ENCODE data around the gene BSCL2.
"Not testable (repeated sequence)": the region's sequence is repeated elsewhere in the genome, so short reads cannot be mapped to it uniquely, and the experiment has no call there.

BSCL2 gene

DNA sequence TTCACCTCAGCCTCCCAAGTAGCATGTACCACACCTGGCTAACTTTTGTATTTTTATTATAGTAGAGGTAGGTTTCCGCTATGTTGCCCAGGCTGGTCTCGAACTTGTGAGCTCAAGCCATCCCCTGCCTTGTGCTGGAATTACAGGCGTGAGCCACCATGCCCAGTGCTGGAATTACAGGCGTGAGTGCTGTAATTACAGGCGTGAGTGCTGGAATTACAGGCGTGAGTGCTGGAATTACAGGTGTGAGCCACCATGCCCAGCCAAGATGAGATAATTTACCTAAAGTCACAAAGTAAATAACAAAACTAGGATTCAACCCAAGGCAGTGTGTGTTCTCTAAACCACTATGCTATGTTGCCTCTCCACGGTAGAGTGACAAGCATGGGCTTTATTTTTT, 24.7 kb downstream of the BSCL2 start:
- DNase-seq: no peak

DNA sequence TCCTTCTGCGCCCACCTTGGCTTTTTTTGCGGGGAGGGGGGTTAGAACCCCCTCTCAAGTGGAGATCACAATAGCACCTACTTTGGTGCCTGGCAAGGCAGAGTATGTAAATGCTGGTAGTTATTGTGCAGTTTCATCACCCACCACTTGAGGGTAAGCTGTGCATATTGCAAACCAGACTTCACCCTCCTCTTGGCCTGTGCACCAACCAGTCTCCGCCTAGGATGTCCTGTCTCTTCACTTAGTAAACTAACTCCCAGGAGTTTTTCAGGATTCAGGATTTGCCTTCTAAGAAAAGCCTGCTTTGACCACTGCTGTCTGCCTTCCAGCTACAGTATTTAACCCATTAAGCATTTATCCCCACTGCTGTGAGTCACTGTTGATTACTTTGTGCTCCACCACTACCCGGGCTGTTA, 26.4 kb downstream of the BSCL2 start:
- peak; percentile 41 for DNase-seq

DNA sequence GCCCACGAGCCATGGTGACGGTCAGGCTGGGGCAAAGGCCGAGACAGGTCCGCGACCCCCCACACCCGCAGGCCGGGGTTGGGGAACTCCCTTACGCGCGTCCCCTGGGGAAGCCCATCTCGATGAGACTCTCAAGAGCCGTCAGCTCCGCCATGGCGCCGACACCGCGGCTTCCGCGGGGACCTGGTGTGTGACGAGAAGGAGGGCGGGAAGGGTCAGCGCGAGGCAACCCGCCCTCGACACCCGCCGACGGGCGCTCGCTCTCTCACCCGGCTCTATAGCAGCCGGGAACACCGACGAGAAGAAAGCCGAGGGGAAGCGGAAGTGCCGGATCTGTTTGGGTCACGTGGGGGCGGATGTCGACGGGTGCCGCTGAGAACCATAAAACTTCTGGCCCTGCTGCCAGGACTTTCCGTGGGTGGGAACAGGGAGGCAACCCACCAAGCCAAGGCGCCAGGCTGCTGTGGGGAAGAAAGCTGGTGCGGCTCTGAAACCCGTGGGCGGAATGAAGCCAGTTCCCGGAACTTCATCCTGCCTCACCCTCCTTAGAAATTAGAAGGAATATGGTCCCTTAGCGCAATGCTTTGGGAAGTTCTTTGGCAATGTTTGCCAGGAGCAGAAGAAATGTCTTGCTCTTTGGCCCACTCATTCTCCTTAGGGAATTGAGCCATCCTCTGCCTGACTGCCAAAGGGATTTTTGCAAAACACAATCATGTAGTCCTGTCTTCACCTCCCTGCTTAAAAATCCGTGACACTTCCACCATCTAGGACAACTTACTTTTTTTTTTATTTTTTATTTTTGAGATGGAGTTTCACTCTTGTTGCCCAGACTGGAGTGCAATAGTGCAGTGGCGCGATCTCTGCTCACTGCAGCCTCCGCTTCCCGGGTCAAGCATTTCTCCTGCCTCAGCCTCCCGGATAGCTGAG, 28.2 kb downstream of the BSCL2 start, which contains the start of gene UBXN1:
Gene UBXN1, minus strand, starts transcription at position 304 of the 927 bp plus-strand sequence. Its CDS starts 150 bp downstream, at position 154.
- DNase-seq: peak; percentile 78

DNA sequence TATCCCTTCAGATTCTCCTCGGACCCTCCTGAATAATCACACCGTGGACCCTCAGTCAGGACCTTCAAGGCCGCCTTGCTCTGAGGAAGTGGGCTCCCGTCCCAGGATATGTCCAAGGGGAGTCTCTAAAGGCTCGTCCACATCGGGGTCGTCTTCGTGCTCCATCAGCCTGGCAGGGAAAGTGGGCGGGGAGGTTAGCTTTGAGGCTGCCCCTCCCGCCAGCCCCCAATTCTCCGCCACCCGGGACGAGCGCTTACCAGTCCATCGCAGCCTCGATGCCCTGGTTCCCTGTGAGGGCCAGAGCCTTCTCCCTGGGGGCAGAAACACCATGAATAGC, 28.8 kb downstream of the BSCL2 start:
- DNase-seq: no peak

DNA sequence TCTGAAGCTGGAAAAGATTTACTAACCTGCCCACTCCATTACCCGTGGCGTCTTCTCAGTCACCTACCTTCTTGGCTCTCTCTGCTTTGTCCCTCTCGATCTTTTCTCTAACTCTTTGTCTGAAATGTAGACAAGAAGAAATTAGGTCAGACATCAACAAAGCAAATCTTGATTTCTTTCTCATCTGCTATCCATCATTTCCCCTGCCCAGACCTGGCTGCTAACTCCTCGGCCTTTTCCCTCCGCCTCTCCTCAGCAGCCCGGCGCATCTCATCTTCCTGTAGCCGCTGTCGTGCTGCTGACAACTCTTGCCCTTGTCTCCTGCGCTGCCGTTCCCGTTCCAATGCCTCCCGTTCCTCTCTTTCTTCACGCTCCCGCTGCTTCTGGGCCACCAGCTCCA, 29.5 kb downstream of the BSCL2 start:
- no peak for DNase-seq

DNA sequence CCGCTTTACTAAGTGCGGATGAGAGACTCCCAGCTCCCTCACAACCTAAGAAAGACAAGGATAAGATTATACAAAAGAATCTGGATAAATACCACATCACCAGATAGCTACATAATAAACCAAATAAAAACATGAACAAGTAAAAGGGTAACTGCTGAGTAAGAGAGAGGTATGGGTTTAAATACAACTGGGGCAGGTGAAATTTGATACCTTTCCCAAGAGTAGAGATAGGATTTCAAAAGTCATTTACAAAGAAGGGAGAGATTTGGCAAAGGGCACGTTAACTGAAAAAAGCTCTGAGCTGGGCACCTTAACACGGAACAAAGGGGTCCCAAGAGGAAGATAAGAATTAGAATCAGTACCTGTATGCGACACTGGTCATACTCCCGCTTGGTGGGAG, 30.1 kb downstream of the BSCL2 start:
- DNase-seq: no peak

DNA sequence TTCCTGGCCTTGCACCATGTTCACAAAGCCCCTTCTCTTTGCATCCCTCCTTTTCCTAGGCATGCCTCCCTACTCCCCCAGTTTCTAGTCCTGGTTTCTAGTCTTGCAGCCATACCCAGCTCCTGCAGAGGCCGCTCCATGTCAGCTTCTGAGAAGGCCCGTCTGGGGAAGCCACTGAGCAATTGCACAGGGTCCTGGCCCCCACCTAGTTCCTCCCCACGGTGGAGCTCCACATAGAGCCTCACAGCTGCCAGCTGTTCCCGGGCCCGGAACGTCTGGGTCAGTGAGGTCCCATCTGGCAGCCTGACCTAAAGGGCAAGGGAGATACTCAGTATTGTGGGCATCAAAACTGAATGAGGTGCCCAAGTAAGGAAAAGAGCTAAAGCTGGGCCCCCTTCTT, 30.5 kb downstream of the BSCL2 start:
- no peak for DNase-seq

DNA sequence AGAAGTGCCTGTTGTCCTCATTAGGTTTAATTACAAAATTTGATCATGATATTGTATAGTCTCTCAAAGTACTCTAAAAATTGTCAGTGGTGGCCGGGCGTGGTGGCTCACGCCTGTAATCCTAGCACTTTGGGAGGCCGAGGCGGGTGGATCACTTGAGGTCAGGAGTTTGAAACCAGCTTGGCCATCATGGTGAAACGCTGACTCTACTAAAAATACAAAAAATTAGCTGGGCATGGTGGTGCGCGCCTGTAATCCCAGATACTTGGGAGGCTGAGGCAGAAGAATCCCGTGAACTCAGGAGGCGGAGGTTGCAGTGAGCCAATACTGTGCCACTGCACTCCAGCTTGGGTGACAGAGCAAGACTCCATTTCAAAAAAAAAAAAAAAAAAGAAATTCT, 31.8 kb downstream of the BSCL2 start:
- not testable (repeated sequence) for DNase-seq

DNA sequence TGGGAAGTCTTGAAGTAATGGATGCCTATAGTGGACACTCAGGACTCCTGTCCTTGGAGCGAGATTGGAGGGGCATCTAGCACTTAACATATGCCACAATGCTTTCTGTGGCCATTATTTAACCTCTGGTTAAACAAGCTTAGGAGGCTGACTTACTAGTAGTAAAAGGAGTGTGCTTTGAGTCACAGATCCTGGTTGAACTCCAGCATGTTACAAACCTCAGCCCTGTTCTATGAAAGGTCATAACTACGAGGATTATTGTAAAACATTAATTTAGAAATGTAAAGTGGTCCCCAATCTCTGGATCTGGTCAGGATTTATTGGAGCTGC, 34.1 kb downstream of the BSCL2 start:
- DNase-seq: no peak

DNA sequence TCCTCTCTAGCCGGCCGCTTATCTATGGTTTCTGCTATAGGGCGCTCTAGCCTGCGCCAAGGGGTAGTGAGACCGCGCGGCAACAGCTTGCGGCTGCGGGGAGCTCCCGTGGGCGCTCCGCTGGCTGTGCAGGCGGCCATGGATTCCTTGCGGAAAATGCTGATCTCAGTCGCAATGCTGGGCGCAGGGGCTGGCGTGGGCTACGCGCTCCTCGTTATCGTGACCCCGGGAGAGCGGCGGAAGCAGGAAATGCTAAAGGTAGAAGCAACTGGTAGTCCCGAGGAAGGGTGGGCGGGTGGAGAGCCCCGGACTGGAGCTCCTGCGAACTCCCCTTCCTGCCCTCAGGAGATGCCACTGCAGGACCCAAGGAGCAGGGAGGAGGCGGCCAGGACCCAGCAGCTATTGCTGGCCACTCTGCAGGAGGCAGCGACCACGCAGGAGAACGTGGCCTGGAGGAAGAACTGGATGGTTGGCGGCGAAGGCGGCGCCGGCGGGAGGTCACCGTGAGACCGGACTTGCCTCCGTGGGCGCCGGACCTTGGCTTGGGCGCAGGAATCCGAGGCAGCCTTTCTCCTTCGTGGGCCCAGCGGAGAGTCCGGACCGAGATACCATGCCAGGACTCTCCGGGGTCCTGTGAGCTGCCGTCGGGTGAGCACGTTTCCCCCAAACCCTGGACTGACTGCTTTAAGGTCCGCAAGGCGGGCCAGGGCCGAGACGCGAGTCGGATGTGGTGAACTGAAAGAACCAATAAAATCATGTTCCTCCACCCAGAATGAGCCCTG, 35.4 kb downstream of the BSCL2 start, which contains the start of the genes LBHD1 and UQCC3:
Gene LBHD1, minus strand, starts transcription at position 660 of the 782 bp plus-strand sequence. CDS start 2,236 bp downstream, outside the sequence.
Gene UQCC3, plus strand, starts transcription at position 66 of the 782 bp plus-strand sequence. Its CDS starts 73 bp downstream, at position 139.
- DNase-seq: peak; percentile 77

DNA sequence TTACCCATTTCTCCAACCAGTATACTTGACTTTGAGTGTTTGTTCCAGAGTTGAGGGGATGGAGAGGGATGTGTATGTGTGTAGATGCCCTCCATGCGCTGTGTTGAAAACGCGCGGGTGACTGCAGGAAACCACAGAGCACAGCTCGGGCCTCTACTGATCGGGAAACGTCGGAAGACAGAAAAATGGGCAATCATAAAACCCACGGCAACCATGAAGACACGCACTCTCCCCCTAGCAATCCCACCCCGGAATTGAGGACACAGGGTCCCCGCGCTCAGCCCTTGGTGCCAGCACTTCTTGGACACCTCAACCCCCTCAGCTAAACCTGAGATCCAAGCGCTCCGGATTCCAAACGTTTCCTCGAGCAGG, 36.0 kb downstream of the BSCL2 start:
- no peak for DNase-seq

DNA sequence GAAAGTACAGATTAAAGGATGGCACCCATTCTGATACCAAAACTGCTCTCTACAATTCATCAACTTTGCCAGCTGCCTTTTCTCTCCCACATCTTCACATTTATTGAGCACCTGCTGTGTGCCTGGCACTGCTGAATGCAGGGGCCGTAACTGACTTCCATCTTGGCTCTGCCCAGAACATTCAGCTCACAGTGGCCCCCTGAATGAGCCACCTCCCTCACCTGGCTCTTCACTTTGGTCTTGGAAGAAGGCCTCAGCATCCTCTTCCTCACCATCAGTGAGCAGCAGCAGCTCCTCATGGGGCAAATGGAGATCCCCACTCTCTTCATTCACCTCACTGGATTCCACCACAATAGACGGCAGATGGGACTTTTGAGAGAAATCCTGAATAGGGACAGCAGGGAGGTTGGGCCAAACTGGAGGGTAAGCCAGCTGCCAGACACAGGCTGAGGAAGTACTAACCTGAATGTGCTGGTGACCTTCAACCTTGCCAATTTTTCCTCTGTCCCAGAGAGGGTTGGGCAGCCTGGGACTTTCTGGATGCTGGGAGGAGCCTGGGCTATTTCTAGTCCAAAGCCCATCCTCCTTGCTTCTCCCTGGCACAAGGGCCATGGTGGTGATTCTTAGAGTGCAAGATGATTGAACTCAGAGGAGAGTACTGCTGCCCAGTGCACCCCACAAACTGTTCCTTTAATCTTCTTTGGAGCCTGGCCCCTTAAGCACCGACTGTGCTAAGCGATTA, 37.6 kb downstream of the BSCL2 start:
- no peak for DNase-seq

DNA sequence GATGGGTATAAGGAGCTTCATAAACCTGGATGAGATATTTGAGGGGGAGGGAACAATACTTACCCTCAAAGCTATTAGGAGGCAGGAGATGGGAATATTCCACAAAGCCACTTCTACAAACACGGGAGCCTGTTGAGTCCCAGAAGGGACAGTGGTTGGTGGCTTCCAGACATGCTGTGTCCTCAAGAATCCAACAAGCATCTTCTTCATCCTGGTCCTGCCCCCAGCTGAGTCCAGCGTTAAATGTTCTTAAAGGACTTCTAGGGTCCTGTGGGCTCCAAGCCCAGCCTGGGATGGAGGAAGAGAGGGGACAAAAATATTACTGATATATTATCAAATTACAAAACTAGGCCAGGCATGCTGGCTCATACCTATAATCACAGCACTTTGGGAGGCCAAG, 39.8 kb downstream of the BSCL2 start:
- DNase-seq: no peak

DNA sequence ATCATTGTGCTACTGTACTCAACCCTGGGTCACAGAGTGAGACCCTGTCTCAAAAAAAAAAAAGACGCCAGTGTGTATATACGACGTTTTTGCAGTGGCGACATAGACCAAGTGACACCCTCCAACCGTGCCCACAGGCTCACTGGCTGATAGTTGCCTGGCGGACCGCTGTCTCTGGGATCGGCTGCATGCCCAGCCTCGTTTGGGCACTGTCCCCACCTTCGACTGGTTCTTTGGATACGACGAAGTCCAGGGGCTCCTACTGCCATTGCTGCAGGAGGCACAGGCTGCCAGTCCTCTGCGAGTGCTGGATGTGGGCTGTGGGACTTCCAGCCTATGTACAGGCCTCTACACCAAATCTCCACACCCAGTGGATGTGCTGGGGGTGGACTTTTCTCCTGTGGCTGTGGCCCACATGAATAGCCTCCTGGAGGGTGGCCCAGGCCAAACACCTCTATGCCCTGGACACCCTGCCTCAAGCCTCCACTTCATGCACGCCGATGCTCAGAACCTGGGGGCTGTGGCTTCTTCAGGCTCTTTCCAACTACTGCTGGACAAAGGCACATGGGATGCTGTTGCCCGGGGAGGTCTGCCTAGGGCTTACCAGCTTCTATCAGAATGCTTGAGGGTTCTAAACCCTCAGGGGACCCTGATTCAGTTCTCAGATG, 40.8 kb downstream of the BSCL2 start:
- no peak for DNase-seq

DNA sequence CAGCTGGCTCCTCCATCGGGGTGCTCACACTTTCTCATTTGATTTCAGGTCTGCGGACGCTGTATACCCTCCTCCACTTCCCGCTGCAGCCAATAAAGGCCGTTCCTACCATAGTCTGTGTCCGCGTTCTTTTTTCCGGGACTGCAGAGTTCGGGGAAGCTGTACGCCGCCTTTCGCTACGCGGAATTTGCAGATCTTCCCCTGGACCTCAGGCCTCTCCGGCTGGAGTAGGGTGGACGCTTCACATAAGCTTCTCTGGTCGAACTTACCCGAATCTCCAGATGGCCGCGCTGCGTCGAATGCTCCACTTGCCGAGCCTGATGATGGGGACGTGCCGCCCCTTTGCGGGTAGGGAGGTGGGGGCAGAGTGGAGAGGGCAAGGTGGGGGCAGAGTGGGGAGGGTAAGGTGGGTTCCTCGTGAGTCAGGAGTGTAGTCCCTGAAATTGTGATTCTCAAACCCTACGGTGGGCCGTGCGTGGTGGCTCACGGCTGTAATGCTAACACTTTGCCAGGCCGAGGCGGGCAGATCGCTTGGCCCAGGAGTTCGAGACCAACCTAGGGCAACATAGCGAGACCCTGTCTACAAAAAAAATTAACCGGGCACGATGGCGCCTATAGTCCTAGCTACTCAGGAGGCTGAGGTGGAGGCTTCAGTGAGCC, 41.5 kb downstream of the BSCL2 start:
- DNase-seq: peak; percentile 15

DNA sequence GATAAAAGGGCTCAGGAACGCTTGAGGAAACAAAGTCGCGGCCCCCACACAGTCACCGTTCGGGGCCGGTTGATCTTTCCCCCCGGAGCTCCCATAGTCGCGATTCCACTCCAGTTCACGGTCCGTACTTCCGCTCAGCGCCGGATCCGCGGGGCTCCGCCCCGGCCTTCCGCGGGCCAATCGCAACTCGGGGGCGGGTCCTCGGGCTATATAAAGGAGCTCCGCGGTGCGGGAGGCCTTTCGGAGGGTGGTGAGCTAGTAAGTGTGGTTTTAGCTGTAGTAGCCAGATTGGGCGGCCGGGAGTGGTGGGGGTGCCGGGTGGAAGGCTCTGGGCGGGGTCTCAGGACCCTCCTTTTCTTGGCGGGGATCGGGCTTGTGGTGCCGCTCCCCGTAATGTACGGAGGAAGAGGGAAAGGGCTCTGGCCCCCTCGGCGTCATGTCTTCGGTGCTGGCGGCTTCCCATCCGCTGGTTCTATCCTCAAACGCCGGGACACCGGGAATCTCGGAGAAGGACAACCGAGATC, 42.1 kb downstream of the BSCL2 start, which contains the start of the genes C11orf98 and CSKMT:
Gene C11orf98, minus strand, starts transcription at position 136 of the 524 bp plus-strand sequence. Its CDS starts 41 bp downstream, at position 95.
Gene CSKMT, plus strand, starts transcription at position 238 of the 524 bp plus-strand sequence. CDS start 568 bp downstream, outside the sequence.
- DNase-seq: peak; percentile 79

DNA sequence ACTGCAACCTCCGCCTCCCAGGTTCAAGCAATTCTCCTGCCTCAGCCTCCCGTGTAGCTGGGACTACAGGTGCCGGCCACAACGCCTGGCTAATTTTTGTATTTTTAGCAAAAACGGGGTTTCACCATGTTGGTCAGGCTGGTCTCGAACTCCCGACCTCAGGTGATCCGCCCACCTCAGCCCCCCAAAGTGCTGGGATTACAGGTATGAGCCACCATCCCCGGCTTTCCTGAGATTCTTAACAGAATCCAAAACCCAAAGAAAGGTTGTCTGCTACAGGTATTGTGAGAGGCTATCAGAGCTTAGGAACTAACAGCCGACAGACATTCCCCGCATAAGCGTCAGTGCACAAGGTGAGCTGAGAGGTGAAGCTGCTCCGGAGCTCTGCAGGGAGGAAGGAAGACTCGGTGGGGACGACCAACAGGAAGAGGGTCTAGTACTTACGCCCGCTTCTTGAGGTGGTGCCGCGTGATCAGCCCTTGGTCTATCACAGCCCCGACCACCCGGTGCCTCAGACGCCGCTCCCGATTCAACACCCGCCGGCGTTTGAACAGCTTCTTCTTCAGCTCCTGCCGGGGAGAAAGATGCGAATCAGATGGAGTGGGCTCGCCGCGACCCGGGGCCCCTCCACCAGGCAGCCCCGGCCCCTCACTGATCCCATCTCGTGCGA, 42.7 kb downstream of the BSCL2 start:
- DNase-seq: peak; percentile 23

DNA sequence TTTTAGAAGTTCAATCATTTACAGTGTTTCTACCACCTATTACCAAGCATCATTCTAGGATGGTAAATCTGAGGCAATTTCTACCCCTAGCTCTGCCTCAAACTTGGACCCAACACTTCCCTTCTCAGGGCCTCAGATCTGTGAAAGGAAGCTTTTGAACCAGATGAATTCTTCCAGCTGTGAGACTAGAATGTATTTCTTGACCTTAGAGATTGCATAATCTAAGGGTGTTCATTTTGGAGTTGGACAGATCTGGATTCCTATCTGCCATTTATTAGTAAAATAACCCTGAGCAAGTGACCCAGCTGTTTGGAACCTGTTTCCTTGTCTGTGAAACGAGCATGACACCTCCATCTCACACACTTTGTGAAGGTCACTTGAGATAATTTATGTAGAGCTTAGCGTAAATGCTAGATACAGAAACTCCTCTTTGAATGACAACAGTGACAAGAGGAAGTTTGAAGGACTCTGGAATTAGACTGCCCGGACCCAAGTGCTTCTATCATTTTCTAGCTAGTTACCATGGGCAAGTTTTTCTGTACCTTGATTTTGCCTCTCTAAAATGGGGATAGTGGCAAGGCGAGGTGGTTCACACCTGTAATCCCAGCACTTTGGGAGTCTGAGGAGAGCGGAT, 50.3 kb downstream of the BSCL2 start:
- DNase-seq: no peak

DNA sequence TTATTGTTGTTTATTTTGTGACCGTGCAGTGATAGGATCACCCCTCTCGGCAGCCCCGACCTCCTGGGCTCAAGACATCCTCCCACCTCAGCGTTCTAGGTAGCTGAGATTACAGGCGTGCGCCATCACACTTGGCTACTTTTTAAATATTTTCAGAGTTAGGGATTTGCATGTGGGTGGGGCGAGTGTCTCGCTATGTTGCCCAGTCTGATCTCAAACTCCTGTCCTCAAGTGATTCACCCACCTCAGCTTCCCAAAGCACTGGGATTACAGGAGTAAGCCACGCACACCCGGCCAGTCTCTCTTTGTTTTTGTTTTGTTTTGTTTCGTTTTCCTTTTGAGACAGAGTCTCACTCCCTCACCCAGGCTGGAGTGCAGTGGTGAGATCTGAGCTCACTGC, 52.9 kb downstream of the BSCL2 start:
- DNase-seq: no peak

All from NCI-H510A (cell line).